SKM-1 treated with dmso at 0.1 percent for 144 hours (cell line): ENCODE results near the gene ABCB6.
"Not testable (repeated sequence)": the region's sequence is repeated elsewhere in the genome, so short reads cannot be mapped to it uniquely, and the experiment has no call there.

ENCODE experiments used
- DNase-seq: peaks from one replicate; lab custom pipeline; 2025; ENCODE audit not compliant: unreplicated experiment; lab: John Stamatoyannopoulos, UW

ABCB6 gene

DNA sequence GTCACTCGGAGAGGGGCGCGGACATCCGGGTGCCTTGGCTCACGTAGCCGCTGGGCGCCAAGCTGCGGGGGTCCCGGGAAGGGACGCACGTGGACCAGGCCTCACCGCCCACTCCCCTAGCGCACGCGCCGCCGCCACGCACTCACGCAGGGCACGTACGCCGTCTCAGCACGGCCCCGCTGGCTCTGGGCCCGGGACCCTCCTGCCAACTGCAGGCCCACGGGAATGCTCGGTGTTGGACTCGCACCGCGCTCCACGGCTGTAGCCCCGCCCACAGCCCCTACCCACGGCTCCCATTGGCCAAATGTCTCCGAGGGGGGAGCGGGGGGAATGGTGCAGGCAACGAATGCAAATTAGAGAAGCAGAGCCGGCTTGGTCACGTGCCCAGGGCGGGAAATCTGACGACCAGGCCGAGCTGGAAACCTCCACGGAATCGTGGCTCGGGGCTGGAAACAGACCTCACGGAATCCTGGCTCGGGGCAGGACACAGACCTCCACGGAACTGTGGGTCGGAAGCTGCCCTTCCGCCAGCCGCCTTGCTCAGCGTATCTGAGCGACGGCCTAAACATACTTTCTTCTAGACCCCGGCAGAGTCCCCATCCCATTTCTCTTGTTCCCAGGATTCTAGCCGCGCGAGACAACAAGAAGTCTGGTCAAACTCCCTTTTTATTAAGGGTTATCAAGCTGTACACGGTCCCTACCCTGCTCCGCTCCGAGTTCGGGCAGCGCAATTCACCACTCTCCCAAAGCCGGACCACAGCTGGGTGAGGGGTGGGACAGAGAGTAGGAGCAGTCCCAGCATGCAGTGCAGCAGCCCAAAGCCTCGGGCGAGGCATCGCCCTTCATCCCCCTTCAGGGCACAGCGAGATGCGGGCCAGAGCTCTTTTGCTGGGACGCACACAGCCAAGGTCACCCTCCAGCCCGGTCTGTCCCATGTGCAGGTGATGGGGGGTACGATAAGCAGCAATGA, at the start of gene ABCB6:
Gene ABCB6, minus strand, starts transcription at position 227 of the 970 bp plus-strand sequence. CDS start 285 bp downstream, outside the sequence.
- no peak for DNase-seq

DNA sequence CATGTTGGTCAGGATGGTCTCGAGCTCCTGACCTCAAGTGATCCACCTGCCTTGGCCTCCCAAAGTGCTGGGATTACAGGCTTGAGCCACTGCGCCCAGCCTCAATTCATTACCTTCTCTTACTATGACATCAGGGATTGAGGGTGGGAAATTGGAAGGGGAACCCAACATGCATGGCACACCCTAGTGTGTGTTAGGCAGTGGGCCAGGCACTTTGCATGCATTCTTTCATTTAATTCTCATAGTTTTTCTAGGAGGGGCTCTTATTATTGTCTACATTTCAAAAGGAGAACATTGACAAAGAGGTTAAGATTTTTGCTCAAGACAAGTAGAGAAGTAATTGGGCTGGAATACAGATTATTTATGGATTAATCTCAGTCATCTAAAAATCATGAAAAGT, 49.5 kb upstream of the ABCB6 start:
- no peak for DNase-seq

DNA sequence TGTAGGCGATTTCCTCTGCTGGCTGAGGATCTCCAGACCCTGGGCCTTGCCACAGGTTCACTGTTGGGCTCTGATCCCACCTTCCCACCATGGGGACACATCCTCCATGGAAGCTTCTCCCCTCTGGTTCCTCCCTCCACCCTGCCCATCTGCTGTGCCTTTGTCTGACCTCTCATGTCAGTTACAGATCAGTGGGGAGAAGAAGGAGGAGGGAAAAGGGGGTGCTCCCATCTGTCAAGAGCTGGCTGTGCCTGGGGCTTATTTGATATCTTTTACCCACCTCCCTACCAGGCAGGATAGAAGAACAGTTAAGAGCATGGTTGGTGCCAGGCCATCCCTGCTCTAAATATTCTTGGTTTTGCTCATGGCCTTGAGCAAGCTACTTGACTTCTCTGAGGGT, 48.1 kb upstream of the ABCB6 start:
- no peak for DNase-seq

DNA sequence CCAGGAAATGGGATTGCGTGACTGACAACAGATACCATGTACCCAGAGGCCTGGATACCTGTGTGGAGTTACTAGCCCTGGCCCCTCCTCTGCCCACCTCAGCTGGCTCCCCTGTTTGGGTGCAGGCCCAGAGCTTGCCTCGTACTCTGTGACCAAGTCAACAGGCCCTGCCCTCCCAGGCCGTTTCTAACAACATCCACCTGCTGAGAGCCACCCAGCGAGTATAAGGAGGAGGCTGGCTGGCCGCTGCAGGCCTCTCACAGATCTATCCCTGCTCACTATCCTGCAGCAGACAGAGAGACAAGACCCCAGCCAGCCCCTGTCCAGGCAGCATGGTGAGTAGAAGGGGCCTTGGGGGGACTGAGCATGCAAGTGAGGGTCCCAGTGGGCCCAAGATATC, 47.5 kb upstream of the ABCB6 start:
- DNase-seq = no peak

DNA sequence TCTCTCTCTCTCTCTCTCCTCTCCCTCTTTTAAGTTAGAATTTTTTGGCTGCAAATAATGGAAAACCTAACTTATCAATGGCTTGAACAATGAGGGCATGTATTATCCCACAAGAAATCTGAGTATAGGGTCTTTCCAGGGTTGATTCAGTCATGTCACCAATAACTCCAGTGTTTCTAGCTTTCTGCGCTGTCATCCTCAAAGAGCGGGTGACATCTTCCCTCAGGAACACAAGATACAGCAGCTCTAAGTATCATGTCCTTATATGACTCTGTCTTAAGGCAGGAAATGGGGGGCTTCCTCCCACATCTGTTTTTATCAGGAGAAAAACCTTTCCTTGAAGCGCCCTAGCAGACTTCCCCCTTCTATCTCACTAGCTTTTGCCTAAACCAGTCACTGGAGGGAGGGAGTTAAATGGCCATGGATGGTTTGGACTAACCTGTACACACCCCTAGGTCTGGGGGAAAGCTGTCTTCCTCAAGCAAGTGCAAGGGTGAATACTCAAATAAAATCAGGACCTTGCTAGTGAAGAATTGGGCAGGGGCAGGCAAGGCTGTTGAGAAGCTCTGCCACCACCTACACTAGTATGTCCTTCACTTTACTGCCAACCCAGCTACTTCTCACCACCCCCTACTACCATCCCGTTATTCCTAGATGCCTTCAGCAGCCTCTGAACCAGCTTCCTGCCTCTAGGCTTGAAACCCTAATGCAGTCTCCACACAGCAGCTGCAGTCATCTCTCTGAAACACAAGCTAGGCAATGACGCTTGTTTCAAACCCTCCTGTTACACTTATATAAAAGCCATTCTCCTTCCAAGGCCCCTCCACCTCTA, 42.5 kb upstream of the ABCB6 start:
- no peak for DNase-seq

DNA sequence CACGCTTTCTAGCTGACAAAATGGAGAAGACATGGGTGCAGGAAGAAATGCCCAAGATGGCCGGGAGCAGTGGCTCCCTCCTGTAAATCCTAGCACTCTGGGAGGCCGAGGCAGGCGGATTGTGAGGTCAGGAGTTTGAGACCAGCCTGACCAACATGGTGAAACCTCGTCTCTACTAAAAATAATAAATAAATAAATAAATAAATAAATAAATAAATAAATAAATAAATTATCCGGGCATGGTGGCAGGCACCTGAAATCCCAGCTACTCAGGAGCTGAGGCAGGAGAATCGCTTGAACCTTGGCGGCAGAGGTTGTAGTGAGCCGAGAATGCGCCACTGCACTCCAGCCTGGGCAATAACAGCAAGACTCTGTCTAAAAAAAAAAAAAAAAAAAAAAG, 40.2 kb upstream of the ABCB6 start:
- not testable (repeated sequence) for DNase-seq

DNA sequence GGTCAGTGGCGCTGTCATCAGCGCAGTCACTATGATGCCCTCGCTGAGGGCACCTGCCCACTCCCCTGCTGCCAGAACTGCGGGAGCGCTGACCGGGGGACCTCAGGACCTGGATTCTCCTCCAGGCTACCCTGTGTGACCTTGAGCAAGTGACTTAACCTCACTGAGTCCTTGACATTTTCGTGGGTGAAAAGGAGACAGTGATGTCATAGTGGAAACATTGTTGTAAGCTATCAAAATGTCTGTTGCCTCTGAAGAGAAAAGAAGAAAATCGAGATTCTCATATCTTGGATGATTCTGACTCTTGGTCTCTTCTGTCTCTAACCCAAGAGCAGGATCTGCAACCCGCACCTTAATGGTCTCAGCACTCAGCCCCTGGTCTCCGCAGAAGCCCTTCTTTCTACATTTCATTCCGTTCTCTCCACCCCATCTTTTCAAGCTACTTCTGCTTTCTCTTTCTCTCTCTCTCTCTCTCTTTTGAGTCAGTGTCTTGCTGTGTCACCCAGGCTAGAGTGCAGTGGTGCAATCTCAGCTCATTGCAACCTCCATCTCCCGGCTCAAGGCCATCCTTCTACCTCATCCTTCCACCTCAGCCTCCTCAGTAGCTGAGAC, 35.9 kb upstream of the ABCB6 start:
- peak; percentile 83 for DNase-seq

DNA sequence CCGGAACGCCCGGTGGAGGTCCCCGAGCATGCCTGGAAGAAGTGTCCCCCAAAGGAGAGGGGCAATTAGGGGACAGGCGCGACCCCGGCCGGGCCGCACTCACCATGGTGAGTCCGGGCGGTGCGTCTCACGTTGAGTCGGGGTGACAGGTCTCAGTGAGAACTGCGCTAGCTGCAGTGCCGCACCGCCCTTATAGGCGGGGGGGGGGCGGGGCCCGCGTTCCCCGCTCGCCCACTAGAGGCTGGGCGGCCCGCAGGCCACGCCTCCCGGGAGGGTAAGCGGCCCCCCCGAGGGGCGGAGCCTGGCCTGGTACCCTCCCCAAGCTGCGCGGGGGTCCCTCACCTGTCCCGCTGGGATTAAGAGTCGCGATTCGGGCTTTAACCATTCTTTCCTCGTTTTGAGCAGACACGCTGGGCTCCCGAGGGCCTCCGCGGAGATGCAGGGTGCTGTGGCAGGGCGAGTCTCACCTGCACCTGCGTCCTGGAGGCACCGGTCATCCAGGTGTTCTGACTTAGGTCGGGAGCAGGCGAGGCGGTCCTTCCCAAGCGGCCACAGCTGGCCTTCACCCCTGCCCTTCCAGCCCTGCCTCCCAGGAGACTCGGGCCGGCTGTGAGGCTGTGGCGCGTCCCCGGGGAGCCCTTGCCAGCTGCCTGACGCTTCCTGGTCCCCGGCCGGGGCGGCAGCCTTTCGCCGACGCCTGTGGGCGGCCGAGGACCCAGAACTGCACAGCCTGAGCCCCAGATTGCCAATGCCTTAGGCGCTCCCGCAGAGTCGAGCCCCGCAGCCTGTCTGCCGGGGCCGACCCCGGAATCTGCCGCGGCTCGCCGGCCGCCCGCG, 35.2 kb upstream of the ABCB6 start, which contains the start of gene TUBA4A:
Gene TUBA4A, minus strand, starts transcription at position 166 of the 837 bp plus-strand sequence. Its CDS starts 60 bp downstream, at position 106.
- peak; percentile 64 for DNase-seq

DNA sequence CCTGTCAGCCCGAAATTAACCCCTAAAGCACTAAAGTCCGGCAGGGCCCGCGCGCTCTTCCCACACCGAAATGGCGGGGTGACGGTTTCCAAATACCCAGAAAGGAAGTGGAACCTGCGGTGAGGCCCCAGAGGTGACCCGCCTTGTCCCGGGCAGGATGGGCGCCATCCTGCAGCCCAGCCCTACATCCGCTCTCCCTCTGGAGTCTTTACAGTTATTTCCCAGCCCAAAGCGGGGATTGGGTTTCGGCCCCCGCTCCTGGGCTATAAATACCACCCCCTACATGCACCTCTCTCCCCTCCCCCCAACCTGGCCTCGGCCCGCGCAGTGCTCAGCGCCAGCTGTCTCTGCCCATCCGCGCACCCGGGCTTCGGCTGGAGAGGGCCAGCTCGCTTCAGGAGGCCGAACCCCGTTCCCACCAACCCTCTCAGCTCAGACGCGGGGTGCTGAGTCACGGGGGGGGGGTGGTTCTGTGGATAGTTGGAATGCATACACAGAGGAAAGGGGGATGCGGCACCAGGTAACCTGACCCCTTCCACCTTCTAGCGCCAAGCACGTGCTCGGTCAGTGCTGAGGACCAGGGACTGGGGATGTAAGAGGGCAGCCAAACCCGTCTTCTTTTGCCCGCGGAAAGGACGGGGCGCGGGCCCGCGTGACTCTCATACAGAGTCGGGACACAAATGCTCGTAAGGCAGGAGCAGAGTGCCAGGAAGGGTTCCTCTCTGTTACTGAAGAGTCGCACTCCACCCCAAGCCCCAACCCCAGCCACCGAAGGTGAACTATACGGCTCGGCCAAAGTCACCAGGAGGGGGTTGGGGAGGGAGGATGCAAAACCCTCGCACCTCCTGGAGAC, 34.4 kb upstream of the ABCB6 start, which contains the start of gene TUBA4B:
Gene TUBA4B, plus strand, starts transcription at position 344 of the 853 bp plus-strand sequence. Its CDS starts 165 bp downstream, at position 509.
- DNase-seq = peak; percentile 58

DNA sequence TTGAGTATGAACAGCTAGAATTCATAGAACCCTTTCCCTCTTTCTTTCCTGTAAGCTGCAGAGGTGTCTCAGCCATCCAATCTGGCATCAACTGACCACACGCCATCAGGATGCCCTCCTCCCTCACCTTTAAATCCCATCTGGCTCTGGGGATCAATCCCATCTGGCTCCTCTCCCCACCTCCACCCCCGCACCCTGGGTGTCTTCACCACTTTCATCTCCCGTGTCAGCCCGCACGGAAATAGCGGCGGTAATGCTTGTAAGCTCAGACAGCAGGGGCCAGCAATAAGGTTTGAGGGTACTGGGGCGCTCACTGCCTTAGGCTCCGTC, 33.8 kb upstream of the ABCB6 start:
- DNase-seq = no peak

DNA sequence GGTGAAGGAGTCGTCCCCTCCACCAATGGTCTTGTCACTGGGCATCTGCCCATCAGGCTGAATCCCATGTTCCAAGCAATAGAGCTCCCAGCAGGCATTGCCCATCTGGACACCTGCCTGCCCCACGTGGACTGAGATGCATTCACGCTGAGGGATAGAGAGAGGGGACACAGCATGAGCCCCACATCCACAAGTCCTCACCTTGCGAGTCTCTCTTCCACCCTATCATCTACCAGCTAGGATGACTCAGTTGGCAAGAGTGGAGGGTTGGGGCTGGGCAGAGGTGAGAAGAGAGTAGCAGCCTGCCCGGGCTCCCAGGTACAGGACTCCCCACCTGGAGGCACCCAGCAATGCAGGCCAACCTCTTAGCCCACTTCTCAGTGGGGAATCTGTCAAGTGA, 33.3 kb upstream of the ABCB6 start:
- no peak for DNase-seq

DNA sequence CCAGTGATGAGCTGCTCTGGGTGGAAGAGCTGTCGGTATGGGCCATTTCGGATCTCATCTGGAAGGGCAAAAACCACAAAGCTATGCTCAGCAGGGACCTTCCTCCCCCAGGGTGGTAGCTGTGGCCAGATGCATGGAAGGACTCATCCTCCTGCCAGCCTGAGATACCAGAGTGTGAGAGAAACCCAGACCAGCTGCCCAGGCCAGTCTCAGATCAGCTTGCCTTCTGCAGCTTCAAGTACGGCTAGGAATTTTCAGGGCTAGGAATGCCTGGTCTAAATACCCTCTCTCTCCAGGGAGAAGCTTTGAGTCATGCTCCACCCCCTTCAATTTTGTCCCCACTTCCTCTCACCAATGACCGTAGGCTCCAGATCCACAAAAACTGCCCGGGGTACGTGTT, 32.9 kb upstream of the ABCB6 start:
- no peak for DNase-seq

DNA sequence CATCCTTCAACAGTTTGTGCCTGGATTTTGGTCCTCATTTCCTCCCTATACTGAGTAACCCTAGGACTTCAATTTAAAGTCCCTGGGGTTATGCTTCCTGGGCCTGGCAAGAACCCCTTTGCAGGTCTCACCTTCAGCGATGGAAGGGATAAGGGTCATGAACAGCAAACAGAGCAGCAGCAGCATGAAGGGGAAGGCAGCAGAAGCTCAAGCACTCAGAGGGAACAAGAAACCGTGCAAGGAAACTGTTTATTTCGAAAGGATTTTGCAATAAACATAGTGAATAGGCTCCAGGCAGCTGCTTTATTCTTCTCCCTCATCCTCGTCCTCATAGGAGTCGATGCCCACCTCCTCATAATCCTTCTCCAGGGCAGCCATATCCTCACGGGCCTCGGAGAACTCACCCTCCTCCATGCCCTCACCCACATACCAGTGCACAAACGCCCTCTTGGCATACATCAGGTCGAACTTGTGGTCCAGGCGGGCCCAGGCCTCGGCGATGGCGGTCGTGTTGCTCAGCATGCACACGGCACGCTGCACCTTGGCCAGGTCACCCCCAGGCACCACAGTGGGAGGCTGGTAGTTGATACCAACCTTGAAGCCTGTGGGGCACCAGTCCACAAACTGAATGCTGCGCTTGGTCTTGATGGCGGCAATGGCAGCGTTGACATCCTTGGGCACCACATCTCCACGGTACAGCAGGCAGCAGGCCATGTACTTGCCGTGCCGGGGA, 31.5 kb upstream of the ABCB6 start:
- no peak for DNase-seq

DNA sequence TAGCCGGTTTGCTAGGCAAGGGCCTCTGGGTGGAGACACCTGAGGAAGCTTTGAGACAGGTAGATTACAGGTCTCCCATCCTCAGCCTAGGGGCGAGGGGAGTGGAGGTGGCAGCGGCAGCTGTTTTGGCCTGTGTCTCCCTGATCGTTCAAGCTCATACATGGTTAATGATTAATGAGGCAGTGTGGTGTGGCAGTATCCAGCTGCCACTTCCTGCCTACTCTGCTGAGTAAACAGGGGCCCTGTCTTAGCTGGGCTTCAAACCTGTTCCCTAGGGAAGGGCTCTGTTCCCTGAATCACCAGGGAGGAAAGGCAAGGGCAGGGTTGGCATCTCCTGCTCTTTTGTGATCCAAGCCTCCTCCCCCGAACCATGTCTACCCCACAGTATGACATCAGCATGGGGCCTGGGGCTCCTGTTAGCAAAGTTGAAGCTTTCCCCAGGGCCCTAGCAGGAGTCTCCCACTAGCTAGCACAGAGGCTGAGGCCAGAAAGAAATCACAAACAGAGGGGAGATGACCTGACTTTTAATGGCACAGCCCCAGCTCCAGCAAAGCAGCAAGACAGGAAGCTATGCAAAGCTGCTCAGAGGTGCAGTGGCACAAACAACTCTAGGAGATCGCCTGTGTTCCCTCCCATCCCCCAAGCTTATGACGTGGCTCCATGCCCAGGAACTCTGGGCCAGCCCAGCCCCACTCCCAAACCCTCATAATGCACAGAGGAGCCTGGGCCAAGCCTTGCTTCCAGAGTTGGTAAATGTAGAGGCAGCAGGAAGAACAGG, 30.6 kb upstream of the ABCB6 start:
- DNase-seq = peak; percentile 14

DNA sequence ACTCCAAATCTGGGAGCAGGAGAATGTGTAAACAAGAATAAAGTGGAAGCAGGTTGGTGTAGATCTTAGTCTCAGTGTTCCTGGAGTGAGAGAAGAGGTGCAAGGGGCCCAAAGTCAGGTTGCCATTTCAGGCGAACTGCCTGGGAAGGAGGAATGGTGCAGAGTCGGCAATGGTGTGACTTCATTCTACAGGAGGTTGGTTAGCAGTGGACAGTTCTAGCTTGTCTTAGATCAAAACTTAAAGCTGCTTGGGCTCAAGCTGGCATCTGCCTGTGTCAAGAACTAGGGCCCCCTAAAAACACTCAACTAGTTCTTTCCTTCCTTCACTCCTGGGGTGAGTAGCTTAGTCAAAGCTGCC, 30.1 kb upstream of the ABCB6 start:
- no peak for DNase-seq

DNA sequence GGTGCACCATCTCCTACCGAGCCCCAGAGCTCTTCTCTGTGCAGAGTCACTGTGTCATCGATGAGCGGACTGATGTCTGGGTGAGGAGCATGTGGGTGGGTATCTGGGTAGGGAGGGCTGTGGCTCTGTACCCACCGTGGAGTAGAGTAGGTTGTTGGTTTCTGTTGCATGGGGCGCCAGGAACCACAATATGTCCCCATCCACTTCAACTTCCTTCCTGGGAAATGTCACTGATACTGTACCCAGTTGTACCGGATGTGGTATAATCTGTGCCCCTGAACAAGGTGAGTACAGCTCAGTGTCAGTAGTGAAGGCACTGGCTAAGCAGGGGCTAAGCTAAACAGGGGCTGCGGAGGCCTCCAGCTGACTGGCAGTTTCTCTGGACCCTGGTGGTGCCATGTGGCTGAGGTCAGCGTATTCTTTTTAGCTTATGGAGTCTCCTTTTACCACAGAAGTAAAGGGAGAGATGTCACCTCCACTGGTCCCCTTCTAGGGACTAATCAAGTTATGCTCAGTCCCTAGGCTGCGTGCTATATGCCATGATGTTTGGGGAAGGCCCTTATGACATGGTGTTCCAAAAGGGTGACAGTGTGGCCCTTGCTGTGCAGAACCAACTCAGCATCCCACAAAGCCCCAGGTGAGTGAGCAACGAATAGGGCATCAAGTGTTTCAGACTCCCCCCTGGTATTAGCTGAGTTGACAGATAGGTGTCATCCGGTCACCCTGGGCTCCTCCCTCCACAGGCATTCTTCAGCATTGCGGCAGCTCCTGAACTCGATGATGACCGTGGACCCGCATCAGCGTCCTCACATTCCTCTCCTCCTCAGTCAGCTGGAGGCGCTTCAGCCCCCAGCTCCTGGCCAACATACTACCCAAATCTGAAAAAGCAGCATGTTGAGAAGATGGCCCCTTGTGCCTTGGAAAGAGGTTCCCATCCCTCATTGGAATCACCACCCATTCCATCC, 29.2 kb upstream of the ABCB6 start:
- DNase-seq = no peak

DNA sequence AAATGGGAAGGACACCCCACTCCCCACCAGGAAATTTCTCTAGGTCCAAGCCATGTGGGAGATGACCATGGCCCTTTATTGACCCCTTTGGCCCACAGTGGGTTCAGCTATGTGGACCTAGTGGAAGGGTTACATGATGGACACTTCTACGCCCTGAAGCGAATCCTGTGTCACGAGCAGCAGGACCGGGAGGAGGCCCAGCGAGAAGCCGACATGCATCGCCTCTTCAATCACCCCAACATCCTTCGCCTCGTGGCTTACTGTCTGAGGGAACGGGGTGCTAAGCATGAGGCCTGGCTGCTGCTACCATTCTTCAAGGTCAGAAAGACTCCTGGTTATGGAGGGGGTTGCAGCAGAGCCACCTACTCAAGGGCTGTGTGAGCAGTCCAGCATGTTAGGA, 27.8 kb upstream of the ABCB6 start:
- no peak for DNase-seq
